Fibroblast of lung (primary cell): ENCODE data around the gene ANO2. TPM values are rescaled to one million over a fixed set of nuclear protein-coding genes. Genes with fewer than 3 reads are reported as not detected.

Source experiments
- DNase-seq, 2 donors: peaks; one replicate each; pipeline versions ENCODE4 v3.0.0 to v3.0.0-alpha.2; 2010; ENCODE audit warnings: low read depth in 2 of 2
- H2AFZ ChIP-seq: 2 replicates; pipeline ENCODE4 v1.5.1; 2012; ENCODE audit warnings: low read length, control low read depth, inconsistent platforms
- H3K27ac ChIP-seq: 2 replicates; pipeline ENCODE4 v1.5.1; 2011; ENCODE audit warnings: low read length, control low read depth; ENCODE audit not compliant: insufficient read depth
- H3K27me3 ChIP-seq: 2 replicates; pipeline ENCODE4 v1.5.1; 2011; ENCODE audit warnings: mild to moderate bottlenecking, low read length; ENCODE audit not compliant: control insufficient read depth, insufficient read depth
- H3K36me3 ChIP-seq: 2 replicates; pipeline ENCODE4 v1.5.1; 2011; ENCODE audit warnings: low read length; ENCODE audit not compliant: control insufficient read depth, insufficient read depth
- H3K4me1 ChIP-seq: 2 replicates; pipeline ENCODE4 v1.5.1; 2011; ENCODE audit warnings: low read length; ENCODE audit not compliant: control insufficient read depth, insufficient read depth; ENCODE audit errors: extremely low read depth
- H3K4me2 ChIP-seq: 2 replicates; pipeline ENCODE4 v1.5.1; 2011; ENCODE audit warnings: low read length, control low read depth; ENCODE audit not compliant: insufficient read depth; ENCODE audit errors: extremely low read depth
- H3K4me3 ChIP-seq, 4 experiments: fragments of 200-600 bp in 1 of 4; sonication (generic) in 1 of 4; replicated peaks in 1 of 4; 2 replicates each; pipeline ENCODE4 v1.5.1; 2011 to 2016; ENCODE audit warnings: low read length in 4 of 4, low read depth in 3 of 4, mild to moderate bottlenecking in 3 of 4, control low read depth in 2 of 4, inconsistent platforms in 1 of 4, mixed read lengths in 1 of 4; ENCODE audit not compliant: insufficient read depth in 1 of 4; ENCODE audit errors: control extremely low read depth in 1 of 4
- H3K79me2 ChIP-seq: 2 replicates; pipeline ENCODE4 v1.5.1; 2012; ENCODE audit warnings: mild to moderate bottlenecking, low read length, inconsistent platforms; ENCODE audit not compliant: control insufficient read depth, insufficient read depth
- H3K9ac ChIP-seq: 2 replicates; pipeline ENCODE4 v1.5.1; 2011; ENCODE audit warnings: mild to moderate bottlenecking, low read length, control low read depth; ENCODE audit not compliant: insufficient read depth
- H3K9me3 ChIP-seq: 2 replicates; pipeline ENCODE4 v1.5.1; 2012; ENCODE audit warnings: low read depth, low read length; ENCODE audit not compliant: control insufficient read depth, insufficient read depth
- H4K20me1 ChIP-seq: 2 replicates; pipeline ENCODE4 v1.5.1; 2011; ENCODE audit warnings: low read length; ENCODE audit not compliant: control insufficient read depth, insufficient read depth; ENCODE audit errors: extremely low read depth
- EZH2 ChIP-seq: IDR thresholded peaks from 2 replicates; pipeline ENCODE4 v1.5.1; 2012; ENCODE audit warnings: low read length, control low read depth, mild to moderate bottlenecking; ENCODE audit errors: missing control alignments
- polyA minus RNA-seq: library from RNA; depleted of rRNA, polyadenylated mRNA; stranded (reverse); fragments of >200 nt; gene quantifications from 2 replicates; pipeline ENCODE4 v1.2.3, GENCODE V29; 2011; ENCODE audit warnings: low replicate concordance
- polyA plus RNA-seq, 2 donors: library from polyadenylated mRNA; depleted of rRNA in 1 of 2; stranded (reverse) in 1 of 2; unstranded in 1 of 2; fragments of >200 nt; gene quantifications; 2 replicates each; pipeline ENCODE4 v1.2.1, GENCODE V29; 2011 to 2012; ENCODE audit warnings: missing spikeins in 1 of 2
- total RNA-seq: library from RNA; depleted of rRNA; stranded (reverse); fragments of >200 nt; gene quantifications from 2 replicates; pipeline ENCODE4 v1.2.1, GENCODE V29; 2014
- TF ChIP-seq, protein P1 (sequence below), 2 donors: IDR thresholded peaks in 1 of 2; conservative IDR thresholded peaks in 1 of 2; 1 replicate in 1 of 2; 2 replicates in 1 of 2; pipeline ENCODE4 v1.5.1; 2011 to 2012; ENCODE audit warnings: low read length in 2 of 2, control low read depth in 1 of 2, inconsistent platforms in 1 of 2, low read depth in 1 of 2, mild to moderate bottlenecking in 1 of 2

ANO2 gene
- total RNA-seq (0.17 TPM in 1 of 2 replicates, not detected in the other), polyA plus RNA-seq (0.09 and 0.15 TPM in 2 replicates), polyA minus RNA-seq (not detected in 2 replicates)
- 0.10 and 0.12 TPM in 2 replicates for polyA plus RNA-seq (2012)

DNA sequence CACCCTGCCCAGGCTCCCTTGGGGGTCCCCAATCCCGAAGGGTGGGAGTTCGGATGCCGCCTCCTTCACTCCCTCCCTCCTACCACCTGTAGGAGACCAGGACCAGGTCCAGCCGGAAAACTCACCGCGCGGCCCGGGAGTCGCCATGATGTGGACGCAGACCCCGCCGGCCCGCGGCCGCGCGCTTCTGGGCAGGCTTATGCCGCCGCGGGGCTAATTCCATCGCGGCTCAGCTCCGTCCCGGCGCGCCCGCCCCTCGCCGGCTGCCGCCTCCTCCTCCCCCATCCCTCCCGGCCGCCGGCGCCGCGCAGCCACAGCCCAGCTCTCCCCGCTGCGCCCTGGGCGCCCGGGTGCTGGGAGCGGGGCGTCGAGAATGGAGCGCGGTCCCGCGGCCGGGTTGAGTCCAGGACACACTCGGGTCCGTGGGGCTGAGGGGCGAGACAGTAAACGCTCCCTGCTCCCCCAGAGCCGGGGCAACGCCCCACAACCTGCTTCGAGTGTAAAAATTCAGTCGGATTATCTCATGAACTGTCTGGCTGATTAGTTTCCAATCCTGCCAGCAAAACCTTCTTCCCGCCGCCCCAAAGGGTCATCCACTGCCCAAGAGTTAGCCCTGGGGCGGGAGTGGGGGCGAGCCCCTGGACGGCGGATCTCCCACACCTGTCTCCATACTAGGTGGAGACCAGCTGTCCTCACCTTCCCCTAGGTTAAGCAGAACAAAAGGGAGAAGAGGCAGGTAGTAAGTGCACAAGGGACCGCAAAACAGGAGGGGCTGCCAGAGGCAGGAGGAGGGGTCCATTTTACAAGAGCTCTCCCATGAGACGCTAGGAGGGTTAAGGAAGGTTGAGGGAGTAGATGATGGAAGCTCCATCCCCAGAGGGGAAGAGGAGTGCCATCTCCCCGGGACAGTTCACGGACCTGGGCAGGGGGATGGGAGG, at the start of gene ANO2:
ANO2 (minus strand) TSS at position 189 of the 938 bp plus-strand sequence; CDS start at position 147, 42 bp downstream.
- no peaks in the 10 kb centered on the region for H3K79me2 ChIP-seq
- H2AFZ ChIP-seq = no peak within 1 kb of the TSS
- peak in 1 of 2 donors; percentile 21 for DNase-seq
- H3K9me3 ChIP-seq = no peaks in the 10 kb centered on the region
- no peaks in the 10 kb centered on the region for H4K20me1 ChIP-seq
- TF ChIP-seq EZH2 = peak; percentile 72
- TF ChIP-seq, protein P1, sequence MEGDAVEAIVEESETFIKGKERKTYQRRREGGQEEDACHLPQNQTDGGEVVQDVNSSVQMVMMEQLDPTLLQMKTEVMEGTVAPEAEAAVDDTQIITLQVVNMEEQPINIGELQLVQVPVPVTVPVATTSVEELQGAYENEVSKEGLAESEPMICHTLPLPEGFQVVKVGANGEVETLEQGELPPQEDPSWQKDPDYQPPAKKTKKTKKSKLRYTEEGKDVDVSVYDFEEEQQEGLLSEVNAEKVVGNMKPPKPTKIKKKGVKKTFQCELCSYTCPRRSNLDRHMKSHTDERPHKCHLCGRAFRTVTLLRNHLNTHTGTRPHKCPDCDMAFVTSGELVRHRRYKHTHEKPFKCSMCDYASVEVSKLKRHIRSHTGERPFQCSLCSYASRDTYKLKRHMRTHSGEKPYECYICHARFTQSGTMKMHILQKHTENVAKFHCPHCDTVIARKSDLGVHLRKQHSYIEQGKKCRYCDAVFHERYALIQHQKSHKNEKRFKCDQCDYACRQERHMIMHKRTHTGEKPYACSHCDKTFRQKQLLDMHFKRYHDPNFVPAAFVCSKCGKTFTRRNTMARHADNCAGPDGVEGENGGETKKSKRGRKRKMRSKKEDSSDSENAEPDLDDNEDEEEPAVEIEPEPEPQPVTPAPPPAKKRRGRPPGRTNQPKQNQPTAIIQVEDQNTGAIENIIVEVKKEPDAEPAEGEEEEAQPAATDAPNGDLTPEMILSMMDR (conservative IDR thresholded peaks at IDR 0.05 in 1 of 2, IDR thresholded peaks at IDR 0.05 in 1 of 2; ENCODE audit: low read depth in 1 of 2, low read length in 2 of 2) = no peak
- peak within 1 kb of the TSS; percentile 64 for H3K4me2 ChIP-seq
- peaks cover 45% of the 10 kb centered on the region for H3K27me3 ChIP-seq
- H3K4me3 ChIP-seq = peak within 1 kb of the TSS; percentile 11 to 54 (median 34)
- no peaks in the 10 kb centered on the region for H3K4me1 ChIP-seq
- no peaks in the 10 kb centered on the region for H3K36me3 ChIP-seq
- H3K27ac ChIP-seq = no peak within 1 kb of the TSS
- no peak within 1 kb of the TSS for H3K9ac ChIP-seq

DNA sequence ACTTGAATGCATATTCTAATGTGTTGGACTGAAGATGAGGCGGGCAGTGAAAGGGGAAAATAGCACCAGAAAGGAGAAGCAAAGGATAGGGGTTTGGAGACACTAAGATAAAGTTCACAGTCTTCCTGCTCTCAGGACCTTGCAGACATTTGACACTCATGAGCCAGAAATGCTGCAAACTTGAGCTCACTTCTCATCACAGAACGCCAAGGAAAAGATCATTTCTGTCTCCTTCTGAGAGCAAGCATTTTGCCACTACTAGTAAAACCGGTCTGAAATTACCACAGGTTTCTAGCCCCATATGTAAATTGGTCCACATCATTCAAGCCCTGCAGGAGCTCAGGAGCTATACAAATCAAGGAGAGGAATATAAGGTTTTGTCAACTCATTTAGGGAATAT, 44.6 kb upstream of the ANO2 start:
- H4K20me1 ChIP-seq = no peaks in the 10 kb centered on the region
- no peak overlapping the region for H3K4me3 ChIP-seq
- no peak for TF ChIP-seq EZH2
- TF ChIP-seq, protein P1 (conservative IDR thresholded peaks at IDR 0.05 in 1 of 2, IDR thresholded peaks at IDR 0.05 in 1 of 2; ENCODE audit: low read depth in 1 of 2, low read length in 2 of 2) = no peak
- no peaks in the 10 kb centered on the region for H3K9me3 ChIP-seq
- no peaks in the 10 kb centered on the region for H3K79me2 ChIP-seq
- no peak overlapping the region for H3K4me2 ChIP-seq
- no peak overlapping the region for H2AFZ ChIP-seq
- H3K27ac ChIP-seq = no peak overlapping the region
- no peaks in the 10 kb centered on the region for H3K27me3 ChIP-seq
- H3K9ac ChIP-seq = no peak overlapping the region
- H3K36me3 ChIP-seq = no peaks in the 10 kb centered on the region
- no peaks in the 10 kb centered on the region for H3K4me1 ChIP-seq
- no peak for DNase-seq

DNA sequence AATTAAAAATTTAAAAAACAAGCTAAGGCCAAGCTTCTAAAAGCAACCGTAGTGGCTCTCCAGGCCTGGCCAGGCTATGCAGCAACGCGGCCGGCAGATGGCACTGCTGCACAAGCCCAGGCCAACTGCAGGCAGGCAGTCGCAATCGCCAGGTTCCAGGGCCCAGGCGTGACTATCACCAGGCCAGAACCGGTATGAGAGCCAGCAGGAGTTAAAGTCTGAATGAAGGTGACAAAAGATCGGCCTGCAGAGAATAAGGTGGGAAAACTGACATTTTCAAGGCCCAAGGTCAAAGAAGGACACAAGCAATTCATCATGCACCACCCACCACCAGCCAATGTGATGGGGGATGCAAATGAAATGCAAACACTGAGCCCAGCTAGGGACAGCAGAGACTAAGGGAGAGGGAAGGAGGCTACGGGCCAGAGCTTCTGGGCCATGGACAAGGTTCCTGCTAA, 43.6 kb upstream of the ANO2 start:
- DNase-seq = peak; percentile 57 to 75
- Histone ChIP-seq H3K27me3 (peaks cover 2% of the 10 kb centered on the region), H3K79me2 (no peaks in the 10 kb centered on the region), H3K27ac (no peak overlapping the region), H3K9me3 (no peaks in the 10 kb centered on the region), H4K20me1 (no peaks in the 10 kb centered on the region), H3K4me3 (no peak overlapping the region), H3K4me1 (no peaks in the 10 kb centered on the region), H3K36me3 (no peaks in the 10 kb centered on the region), H3K4me2 (no peak overlapping the region), H2AFZ (no peak overlapping the region), H3K9ac (no peak overlapping the region)
- no peak for TF ChIP-seq EZH2
- TF ChIP-seq, protein P1 (conservative IDR thresholded peaks at IDR 0.05 in 1 of 2, IDR thresholded peaks at IDR 0.05 in 1 of 2; ENCODE audit: low read depth in 1 of 2, low read length in 2 of 2) = peak; percentile 95 to 97
